H9 (cell line): ENCODE results near the gene TNPO2. TPM values are rescaled to one million over a fixed set of nuclear protein-coding genes. Genes with fewer than 3 reads are reported as not detected.
A peak's percentile ranks its signal among the peaks of the same experiment; 100 is the strongest.

Experiments used
- DNase-seq: peaks from one replicate; pipeline ENCODE4 v3.0.0-alpha.2; 2017
- H2AFZ ChIP-seq: one replicate; pipeline ENCODE4 v1.6.1; 2013; ENCODE audit warnings: mild to moderate bottlenecking, low read length, control low read depth, moderate library complexity
- H2AK5ac ChIP-seq: 2 replicates; pipeline ENCODE4 v1.6.1; 2013; ENCODE audit warnings: low read length, control low read depth, mixed read lengths; ENCODE audit not compliant: insufficient read length
- H2BK120ac ChIP-seq: one replicate; pipeline ENCODE4 v1.6.1; 2013; ENCODE audit warnings: low read depth, mild to moderate bottlenecking, low read length, control low read depth, inconsistent platforms; ENCODE audit not compliant: poor library complexity, severe bottlenecking
- H2BK12ac ChIP-seq: 2 replicates; pipeline ENCODE4 v1.6.1; 2013; ENCODE audit warnings: low read length, control low read depth, mixed read lengths, low read depth; ENCODE audit not compliant: insufficient read length
- H2BK15ac ChIP-seq: 2 replicates; pipeline ENCODE4 v1.6.1; 2013; ENCODE audit warnings: low read depth, low read length, control low read depth
- H2BK20ac ChIP-seq: one replicate; pipeline ENCODE4 v1.6.1; 2013; ENCODE audit warnings: low read depth, mild to moderate bottlenecking, low read length, control low read depth, inconsistent platforms; ENCODE audit not compliant: poor library complexity, severe bottlenecking
- H2BK5ac ChIP-seq: 2 replicates; pipeline ENCODE4 v1.6.1; 2013; ENCODE audit warnings: low read length, control low read depth, mixed read lengths; ENCODE audit not compliant: insufficient read length
- H3K14ac ChIP-seq: 2 replicates; pipeline ENCODE4 v1.6.1; 2013; ENCODE audit warnings: low read length, control low read depth; ENCODE audit not compliant: insufficient read depth
- H3K18ac ChIP-seq: 2 replicates; pipeline ENCODE4 v1.6.1; 2013; ENCODE audit warnings: low read depth, mild to moderate bottlenecking, mixed read lengths, low read length, control low read depth; ENCODE audit not compliant: insufficient read length
- H3K23ac ChIP-seq: 2 replicates; pipeline ENCODE4 v1.6.1; 2013; ENCODE audit warnings: low read length, control low read depth, mixed read lengths, low read depth; ENCODE audit not compliant: insufficient read length
- H3K23me2 ChIP-seq: 2 replicates; pipeline ENCODE4 v1.6.1; 2013; ENCODE audit warnings: low read depth, mild to moderate bottlenecking, mixed read lengths, low read length, control low read depth; ENCODE audit not compliant: insufficient read length, poor library complexity, severe bottlenecking
- H3K27ac ChIP-seq: 2 replicates; pipeline ENCODE4 v1.5.1; 2013; ENCODE audit warnings: low read length, control low read depth, mixed read lengths, low read depth; ENCODE audit not compliant: insufficient read length
- H3K27me3 ChIP-seq: 2 replicates; pipeline ENCODE4 v1.6.1; 2013; ENCODE audit warnings: low read length, control low read depth, inconsistent platforms; ENCODE audit not compliant: insufficient read depth
- H3K4ac ChIP-seq: 2 replicates; pipeline ENCODE4 v1.6.1; 2013; ENCODE audit warnings: low read depth, mild to moderate bottlenecking, control low read depth, inconsistent platforms, low read length, moderate library complexity
- H3K4me1 ChIP-seq: 2 replicates; pipeline ENCODE4 v1.6.1; 2013; ENCODE audit warnings: low read length, control low read depth, inconsistent platforms; ENCODE audit not compliant: insufficient read depth
- H3K4me2 ChIP-seq: 2 replicates; pipeline ENCODE4 v1.6.1; 2013; ENCODE audit warnings: low read length, control low read depth, mixed read lengths; ENCODE audit not compliant: insufficient read length, insufficient read depth
- H3K56ac ChIP-seq: 2 replicates; pipeline ENCODE4 v1.6.1; 2013; ENCODE audit warnings: low read depth, mild to moderate bottlenecking, mixed read lengths, low read length, control low read depth; ENCODE audit not compliant: insufficient read length
- H3K79me1 ChIP-seq: 2 replicates; pipeline ENCODE4 v1.6.1; 2013; ENCODE audit warnings: low read depth, mild to moderate bottlenecking, moderate library complexity, low read length, control low read depth, inconsistent platforms; ENCODE audit not compliant: insufficient read depth, poor library complexity, severe bottlenecking
- H3K79me2 ChIP-seq: 2 replicates; pipeline ENCODE4 v1.6.1; 2013; ENCODE audit warnings: low read length, control low read depth, inconsistent platforms; ENCODE audit not compliant: insufficient read depth
- H3K9ac ChIP-seq: 2 replicates; pipeline ENCODE4 v1.6.1; 2013; ENCODE audit warnings: low read length, control low read depth, mixed read lengths; ENCODE audit not compliant: insufficient read length; ENCODE audit errors: extremely low read depth
- H3K9me3 ChIP-seq: one replicate; pipeline ENCODE4 v1.6.1; 2013; ENCODE audit warnings: low read depth, low read length, inconsistent platforms; ENCODE audit not compliant: control insufficient read depth
- H3T11ph ChIP-seq: one replicate; pipeline ENCODE4 v1.6.1; 2013; ENCODE audit warnings: mild to moderate bottlenecking, low read length, control low read depth, inconsistent platforms
- H4K20me1 ChIP-seq: one replicate; pipeline ENCODE4 v1.6.1; 2013; ENCODE audit not compliant: control insufficient read depth, insufficient read length, insufficient read depth
- H4K5ac ChIP-seq: 2 replicates; pipeline ENCODE4 v1.6.1; 2013; ENCODE audit warnings: low read depth, mild to moderate bottlenecking, mixed read lengths, low read length, control low read depth; ENCODE audit not compliant: insufficient read length
- H4K8ac ChIP-seq: replicated peaks from 2 replicates; pipeline ENCODE4 v1.6.1; 2013; ENCODE audit warnings: low read length, control low read depth, mixed read lengths, low read depth; ENCODE audit not compliant: insufficient read length
- H4K91ac ChIP-seq: 2 replicates; pipeline ENCODE4 v1.6.1; 2013; ENCODE audit warnings: low read depth, mild to moderate bottlenecking, moderate library complexity, mixed read lengths, low read length, control low read depth; ENCODE audit not compliant: insufficient read length
- H3K27ac Mint-ChIP-seq, 3 experiments: 2 replicates in 2 of 3; 3 replicates in 1 of 3; pipeline ENCODE4 v1.8.0; 2020 to 2021; ENCODE audit warnings: mixed read lengths in 3 of 3, mild to moderate bottlenecking in 1 of 3, moderate library complexity in 1 of 3
- H3K27me3 Mint-ChIP-seq: 2 replicates; pipeline ENCODE4 v1.8.0; 2021; ENCODE audit warnings: low read depth, mild to moderate bottlenecking, moderate library complexity, mixed read lengths
- H3K36me3 Mint-ChIP-seq, 3 experiments: 2 replicates in 2 of 3; 3 replicates in 1 of 3; pipeline ENCODE4 v1.8.0; 2020 to 2021; ENCODE audit warnings: low read depth in 3 of 3, mixed read lengths in 3 of 3; ENCODE audit not compliant: insufficient read depth in 1 of 3
- H3K4me1 Mint-ChIP-seq, 2 experiments: 2 replicates each; pipeline ENCODE4 v1.8.0; 2020; ENCODE audit warnings: mixed read lengths in 2 of 2
- H3K4me3 Mint-ChIP-seq, 2 experiments: 2 replicates in 1 of 2; 3 replicates in 1 of 2; pipeline ENCODE4 v1.8.0; 2020 to 2021; ENCODE audit warnings: mild to moderate bottlenecking in 2 of 2, mixed read lengths in 2 of 2, moderate library complexity in 1 of 2
- H3K9me3 Mint-ChIP-seq, 2 experiments: 2 replicates in 1 of 2; 3 replicates in 1 of 2; pipeline ENCODE4 v1.8.0; 2020; ENCODE audit warnings: mild to moderate bottlenecking in 2 of 2, mixed read lengths in 2 of 2, moderate library complexity in 1 of 2
- WGBS: extraction: QIAGEN DNeasy Blood & Tissue Kit; methylation state at CpG from one replicate; pipeline ENCODE4 v1.1.7; 2013; ENCODE audit warnings: missing lambda C conversion rate, low lambda C conversion rate, mixed read lengths; ENCODE audit not compliant: insufficient read length; ENCODE audit errors: extremely low coverage; 5-methylcytosine and 5-hydroxymethylcytosine counted together
- total RNA-seq: library from RNA; stranded (reverse); gene quantifications from 2 replicates; pipeline ENCODE4 v1.2.1, GENCODE V29; 2021
- TF ChIP-seq, protein P1 (sequence below): fragments of 200-600 bp; sonication (generic); conservative IDR thresholded peaks from 3 replicates; pipeline ENCODE4 v1.8.0; 2021; ENCODE audit warnings: antibody characterized with exemption, mild to moderate bottlenecking

Gene TNPO2
- total RNA-seq, 1 experiment from 2014 or later, result 159 TPM

DNA sequence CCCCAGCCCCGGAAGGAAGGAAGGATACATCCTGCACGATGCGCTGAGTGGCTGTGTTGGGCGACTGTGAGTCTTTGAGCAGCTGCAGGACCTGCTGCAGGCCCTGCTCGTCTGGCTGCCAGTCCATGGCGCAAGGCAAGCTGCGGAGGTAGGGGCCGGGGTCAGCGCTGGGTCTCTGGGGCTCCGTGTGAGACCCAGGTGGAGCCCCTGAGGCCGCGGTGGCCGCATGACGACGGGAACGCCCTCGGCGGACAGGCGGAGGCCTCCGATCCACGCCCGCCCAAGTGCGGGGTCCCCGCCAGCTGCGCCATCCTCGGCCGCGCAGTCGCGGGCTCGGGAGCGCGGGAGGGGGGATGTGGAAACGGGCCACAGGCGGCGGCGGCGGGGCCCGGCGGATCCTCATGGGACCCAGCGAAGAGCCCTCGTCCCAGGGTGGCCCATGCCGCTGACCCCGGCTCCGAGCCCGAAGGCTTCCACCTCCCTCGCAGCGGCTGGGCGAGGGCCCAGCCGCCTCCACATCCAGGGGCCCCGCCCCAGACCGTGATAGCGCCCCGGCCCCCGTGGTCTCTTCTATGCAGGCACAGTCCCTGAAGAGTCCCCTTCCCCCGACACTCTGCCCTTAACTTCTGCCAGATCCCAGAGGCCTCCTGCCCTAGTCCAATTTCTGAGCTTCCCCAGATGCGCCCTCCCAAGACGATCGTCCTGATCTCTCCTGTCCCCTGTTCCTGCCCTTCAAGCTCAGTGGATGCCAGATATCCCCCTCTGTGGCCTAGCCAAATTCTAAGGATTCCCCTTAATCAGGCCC is 2.7 kb downstream of the TNPO2 start:
- WGBS, result no CpG with 5 or more reads among the region's 59 CpGs
- peak overlapping the region; percentile 83 for H3K9ac ChIP-seq
- no peak overlapping the region for H3K4ac ChIP-seq
- Mint-ChIP-seq H3K27ac (peak overlapping the region; percentile 96 to 98 (median 98); a peak in 6 of 7 replicates), H3K27me3 (no peaks in the 10 kb centered on the region), H3K4me3 (peak overlapping the region; percentile 97), H3K4me1 (peaks cover 15 to 18% of the 10 kb centered on the region in 2 experiments), H3K36me3 (peaks cover 33 to 46% (median 34%) of the 10 kb centered on the region in 3 experiments; a peak in 6 of 7 replicates), H3K9me3 (no peaks in the 10 kb centered on the region)
- H3K4me2 ChIP-seq, result peak overlapping the region; percentile 66
- no peak overlapping the region for H2BK20ac ChIP-seq
- no peak overlapping the region for H4K91ac ChIP-seq
- no peak overlapping the region for H3K27ac ChIP-seq
- H3K9me3 ChIP-seq, result no peaks in the 10 kb centered on the region
- H2BK120ac ChIP-seq, result no peak overlapping the region
- TF ChIP-seq, protein P1, sequence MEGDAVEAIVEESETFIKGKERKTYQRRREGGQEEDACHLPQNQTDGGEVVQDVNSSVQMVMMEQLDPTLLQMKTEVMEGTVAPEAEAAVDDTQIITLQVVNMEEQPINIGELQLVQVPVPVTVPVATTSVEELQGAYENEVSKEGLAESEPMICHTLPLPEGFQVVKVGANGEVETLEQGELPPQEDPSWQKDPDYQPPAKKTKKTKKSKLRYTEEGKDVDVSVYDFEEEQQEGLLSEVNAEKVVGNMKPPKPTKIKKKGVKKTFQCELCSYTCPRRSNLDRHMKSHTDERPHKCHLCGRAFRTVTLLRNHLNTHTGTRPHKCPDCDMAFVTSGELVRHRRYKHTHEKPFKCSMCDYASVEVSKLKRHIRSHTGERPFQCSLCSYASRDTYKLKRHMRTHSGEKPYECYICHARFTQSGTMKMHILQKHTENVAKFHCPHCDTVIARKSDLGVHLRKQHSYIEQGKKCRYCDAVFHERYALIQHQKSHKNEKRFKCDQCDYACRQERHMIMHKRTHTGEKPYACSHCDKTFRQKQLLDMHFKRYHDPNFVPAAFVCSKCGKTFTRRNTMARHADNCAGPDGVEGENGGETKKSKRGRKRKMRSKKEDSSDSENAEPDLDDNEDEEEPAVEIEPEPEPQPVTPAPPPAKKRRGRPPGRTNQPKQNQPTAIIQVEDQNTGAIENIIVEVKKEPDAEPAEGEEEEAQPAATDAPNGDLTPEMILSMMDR, result no peak
- H2AK5ac ChIP-seq, result no peak overlapping the region
- no peaks in the 10 kb centered on the region for H4K20me1 ChIP-seq
- H3K4me1 ChIP-seq, result no peaks in the 10 kb centered on the region
- DNase-seq, result no peak
- no peak overlapping the region for H4K8ac ChIP-seq
- H2AFZ ChIP-seq, result no peak overlapping the region
- no peak overlapping the region for H3K56ac ChIP-seq
- no peak overlapping the region for H3T11ph ChIP-seq
- H2BK12ac ChIP-seq, result no peak overlapping the region
- no peaks in the 10 kb centered on the region for H3K27me3 ChIP-seq
- no peak overlapping the region for H3K23ac ChIP-seq
- no peak overlapping the region for H2BK5ac ChIP-seq
- H3K14ac ChIP-seq, result no peak overlapping the region
- H3K23me2 ChIP-seq, result peaks cover 22% of the 10 kb centered on the region
- no peak overlapping the region for H3K18ac ChIP-seq
- H3K79me2 ChIP-seq, result peaks cover 26% of the 10 kb centered on the region; the same call in 1 of the 2 replicates
- no peak overlapping the region for H2BK15ac ChIP-seq
- H4K5ac ChIP-seq, result no peak overlapping the region
- peaks cover 10% of the 10 kb centered on the region for H3K79me1 ChIP-seq
